HepG2 (cell line): Measurements from ENCODE around the gene ZNF814. TPM values are rescaled to one million over a fixed set of nuclear protein-coding genes. Genes with fewer than 3 reads are reported as not detected.
A peak's percentile ranks its signal among the peaks of the same experiment; 100 is the strongest.

ENCODE experiments used
- ATAC-seq: fragments of 200-7000 bp; cut with Tn5 transposase; 3 replicates; pipeline ENCODE4 v1.9.1; 2020; ENCODE audit warnings: mild to moderate bottlenecking, moderate library complexity
- BruUV-seq: library from RNA; stranded (reverse); fragments of 400-500 nt; replicated peaks from 2 replicates; lab custom pipeline; 2021; lab: Mats Ljungman, UMichigan
- CTCF ChIA-PET: fragments of 300-600 bp; formaldehyde crosslinking; extraction: SDS; loops from one replicate; lab custom pipeline; 2021; ENCODE audit warnings: low total read pairs, inconsistent platforms, low intra/inter-chr PET ratio; lab: Yijun Ruan, JAX
- POLR2A ChIA-PET: fragments of 350-600 bp; sonication (Branson Sonifier 250); formaldehyde crosslinking; loops from one replicate; lab custom pipeline; 2020; ENCODE audit warnings: antibody characterized with exemption, inconsistent platforms; lab: Yijun Ruan, JAX
- DNase-seq: peaks from one replicate; pipeline ENCODE4 v3.0.0-alpha.2; 2015; ENCODE audit warnings: low spot score
- FAIRE-seq: peaks from 3 replicates; lab custom pipeline; 2011; peaks lifted over from hg19 to GRCh38; lab: Jason Lieb, UNC
- H2AFZ ChIP-seq: one replicate; pipeline ENCODE4 v1.6.1; 2011; ENCODE audit warnings: low read length, inconsistent platforms
- H3K27ac ChIP-seq: fragments of 300-600 bp; 3 replicates; pipeline ENCODE4 v1.8.0; 2011; ENCODE audit warnings: mixed run types, mild to moderate bottlenecking, mixed read lengths, low read length, inconsistent platforms; ENCODE audit not compliant: insufficient read depth; ENCODE audit errors: extremely low read length
- H3K27me3 ChIP-seq, 2 experiments: fragments of 200-600 bp in 1 of 2; 2 replicates in 1 of 2; 3 replicates in 1 of 2; pipeline versions ENCODE4 v1.6.0 to v1.8.0; 2011; ENCODE audit warnings: low read length in 2 of 2, mild to moderate bottlenecking in 2 of 2, moderate library complexity in 2 of 2, inconsistent platforms in 1 of 2; ENCODE audit not compliant: insufficient read depth in 2 of 2, control insufficient read depth in 1 of 2
- H3K36me3 ChIP-seq, 2 experiments: fragments of 200-600 bp in 1 of 2; replicated peaks in 1 of 2; 2 replicates in 1 of 2; 3 replicates in 1 of 2; pipeline versions ENCODE4 v1.5.1 to v1.8.0; 2011; ENCODE audit warnings: low read length in 2 of 2, inconsistent platforms in 1 of 2; ENCODE audit not compliant: insufficient read depth in 2 of 2, control insufficient read depth in 1 of 2
- H3K4me1 ChIP-seq: 2 replicates; pipeline ENCODE4 v1.5.1; 2012; ENCODE audit warnings: low read length, inconsistent platforms; ENCODE audit not compliant: insufficient read depth
- H3K4me2 ChIP-seq: 2 replicates; pipeline ENCODE4 v1.6.0; 2011; ENCODE audit warnings: low read depth, low read length, inconsistent platforms
- H3K4me3 ChIP-seq, 3 experiments: fragments of 200-600 bp in 1 of 3; sonication (generic), shearing (Covaris generic) in 1 of 3; replicated peaks in 1 of 3; 2 replicates each; pipeline ENCODE4 v1.5.1; 2011 to 2016; ENCODE audit warnings: low read length in 3 of 3, inconsistent platforms in 2 of 3, low read depth in 2 of 3, mild to moderate bottlenecking in 2 of 3, control low read depth in 1 of 3, mixed read lengths in 1 of 3; ENCODE audit not compliant: insufficient read depth in 1 of 3
- H3K79me2 ChIP-seq: one replicate; pipeline ENCODE4 v1.6.1; 2011; ENCODE audit warnings: low read length, inconsistent platforms; ENCODE audit not compliant: insufficient read depth
- H3K9ac ChIP-seq: 2 replicates; pipeline ENCODE4 v1.6.0; 2011; ENCODE audit warnings: mild to moderate bottlenecking, low read depth, low read length, inconsistent platforms; ENCODE audit not compliant: insufficient read depth
- H3K9me3 ChIP-seq: 2 replicates; pipeline ENCODE4 v1.5.1; 2012; ENCODE audit warnings: mild to moderate bottlenecking, low read length
- H4K20me1 ChIP-seq: 2 replicates; pipeline ENCODE4 v1.6.0; 2011; ENCODE audit warnings: inconsistent platforms, mild to moderate bottlenecking, low read length, moderate library complexity; ENCODE audit not compliant: insufficient read depth
- ATM ChIP-seq: fragments of 450-650 bp; IDR thresholded peaks from 2 replicates; pipeline ENCODE4 v1.7.1; 2017; ENCODE audit warnings: mild to moderate bottlenecking, borderline replicate concordance
- DRAP1 ChIP-seq: IDR thresholded peaks from 2 replicates; pipeline ENCODE4 v1.6.1; 2016; ENCODE audit warnings: missing genetic modification reagents, missing compliant biosample characterization
- FIP1L1 ChIP-seq: fragments of 200-400 bp; formaldehyde crosslinking; IDR thresholded peaks from 2 replicates; pipeline ENCODE4 v1.6.1; 2018; ENCODE audit warnings: low read depth, mild to moderate bottlenecking, low read length, moderate library complexity, borderline replicate concordance; ENCODE audit not compliant: insufficient read depth
- FOXO4 ChIP-seq: sonication (generic); formaldehyde crosslinking; conservative IDR thresholded peaks from 2 replicates; pipeline ENCODE4 v1.8.1; 2023; ENCODE audit warnings: missing genetic modification reagents
- HNRNPL ChIP-seq: fragments of 200-400 bp; formaldehyde crosslinking; IDR thresholded peaks from 2 replicates; pipeline ENCODE4 v1.6.1; 2017; ENCODE audit warnings: mild to moderate bottlenecking, low read depth, low read length
- KLF12 ChIP-seq: sonication (generic); formaldehyde crosslinking; IDR thresholded peaks from 2 replicates; pipeline ENCODE4 v1.4.0; 2020; ENCODE audit warnings: missing genetic modification reagents, borderline replicate concordance
- MZF1 ChIP-seq: sonication (generic); formaldehyde crosslinking; IDR thresholded peaks from 2 replicates; pipeline ENCODE4 v1.8.1; 2023; ENCODE audit warnings: mild to moderate bottlenecking, missing genetic modification reagents, borderline replicate concordance
- NCOA2 ChIP-seq: sonication (generic); formaldehyde crosslinking; IDR thresholded peaks from 2 replicates; pipeline ENCODE4 v1.8.0; 2022; ENCODE audit warnings: inconsistent platforms
- PAXIP1 ChIP-seq: sonication (generic); formaldehyde crosslinking; conservative IDR thresholded peaks from 2 replicates; pipeline ENCODE4 v1.4.0; 2020; ENCODE audit warnings: mild to moderate bottlenecking, missing genetic modification reagents, moderate library complexity
- ZNF17 ChIP-seq: sonication (generic); formaldehyde crosslinking; IDR thresholded peaks from 2 replicates; pipeline ENCODE4 v1.5.0; 2020; ENCODE audit warnings: mild to moderate bottlenecking, missing genetic modification reagents
- ZNF383 ChIP-seq: sonication (generic); formaldehyde crosslinking; IDR thresholded peaks from 2 replicates; pipeline ENCODE4 v1.4.0; 2020; ENCODE audit warnings: missing genetic modification reagents, mild to moderate bottlenecking, borderline replicate concordance
- ZNF530 ChIP-seq: sonication (generic); formaldehyde crosslinking; IDR thresholded peaks from 2 replicates; pipeline ENCODE4 v1.5.0; 2020; ENCODE audit warnings: low read depth, mild to moderate bottlenecking, missing genetic modification reagents
- ZNF569 ChIP-seq: sonication (generic); formaldehyde crosslinking; IDR thresholded peaks from 2 replicates; pipeline ENCODE4 v1.5.0; 2020; ENCODE audit warnings: mild to moderate bottlenecking, missing genetic modification reagents, moderate library complexity, borderline replicate concordance
- ZNF740 ChIP-seq: sonication (generic); formaldehyde crosslinking; IDR thresholded peaks from 2 replicates; pipeline ENCODE4 v1.4.0; 2020; ENCODE audit warnings: missing genetic modification reagents
- ZNF777 ChIP-seq: sonication (generic); formaldehyde crosslinking; IDR thresholded peaks from 2 replicates; pipeline ENCODE4 v1.4.0; 2020; ENCODE audit warnings: missing genetic modification reagents
- ZNF788 ChIP-seq: sonication (generic); formaldehyde crosslinking; IDR thresholded peaks from 2 replicates; pipeline ENCODE4 v1.5.0; 2020; ENCODE audit warnings: mild to moderate bottlenecking, missing genetic modification reagents, borderline replicate concordance
- WGBS: methylation state at CpG from one replicate; pipeline ENCODE4 v1.1.6; 2017; ENCODE audit warnings: low lambda C conversion rate; 5-methylcytosine and 5-hydroxymethylcytosine counted together
- in situ Hi-C: cut with HindIII; loops from 2 replicates; pipeline ENCODE4 v1.10.0; 2017; ENCODE audit warnings: low pct_unique_long_range_greater_than_20kb; ENCODE audit not compliant: extremely low pct_ligation_motif_present
- intact Hi-C: fragments of 100-400 bp; cut with micrococcal nuclease; formaldehyde crosslinking; loops from one replicate; pipeline ENCODE4 v1.10.0; 2022; ENCODE audit not compliant: unreplicated experiment
- polyA plus RNA-seq, 8 experiments: library from polyadenylated mRNA; depleted of rRNA in 3 of 8; stranded (reverse) in 7 of 8; unstranded in 1 of 8; fragments of >200 nt; fragmentation: Illumina TruSeq in 4 of 8; extraction: Trizol in 4 of 8; gene quantifications; 2 replicates each; pipeline versions ENCODE4 v1.2.1 to v1.2.3, GENCODE V29; 2011 to 2016; ENCODE audit warnings: low read depth in 4 of 8, missing spikeins in 1 of 8, mixed read lengths in 1 of 8; ENCODE audit not compliant: insufficient read depth in 1 of 8
- total RNA-seq, 5 experiments: library from RNA; depleted of rRNA; stranded (reverse); fragments of >200 nt; fragmentation: Illumina TruSeq; extraction: Trizol; gene quantifications; 2 replicates each; pipeline ENCODE4 v1.2.3, GENCODE V29; 2016; ENCODE audit warnings: low read depth in 1 of 5

The ZNF814 gene
- total and polyA plus RNA-seq, 2 of the 13 experiments (the other 11 are each of a cell fraction or from before 2014, with no cell fraction given): 2.5 to 3.4 TPM

- Histone ChIP-seq H3K4me2 (peak overlapping the region; percentile 88), H3K79me2 (peaks cover 20% of the 10 kb centered on the region), H3K27me3 (no peaks in the 10 kb centered on the region; a peak in 1 of 5 replicates), H3K36me3 (peaks cover 3 to 9% of the 10 kb centered on the region in 2 experiments; a peak in 4 of 5 replicates), H3K4me3 (peak overlapping the region; percentile 87 to 99 (median 91)), H3K27ac (peak overlapping the region; percentile 92), H4K20me1 (peaks cover 3% of the 10 kb centered on the region; the same call in 1 of the 2 replicates), H3K4me1 (peaks cover 65% of the 10 kb centered on the region), H3K9me3 (no peaks in the 10 kb centered on the region), H3K9ac (peak overlapping the region; percentile 92), H2AFZ (no peak overlapping the region)
- in situ Hi-C loops (no loop called here), intact Hi-C loops (no loop called here)
- DNase-seq: peak; percentile 12
- CTCF ChIA-PET: no interaction called here
- FAIRE-seq: no peak
- POLR2A ChIA-PET: interaction anchor here (0.6 to 1.7 kb wide), 3 partner anchors 10 to 379 kb away, joined by 3 to 5 read pairs (median 3); partner anchors contain the start of genes ZNF551 and ZNF749
- BruUV-seq: TSS peak; percentile 72
- 6% methylated on average over 13 of the region's 13 CpGs for WGBS
- peak; percentile 9 for ATAC-seq
- TF ChIP-seq FOXO4 (CRISPR knock-in tag): 0 out of 2 replicates have a peak, but pooled peaks have one; percentile 51
- TF ChIP-seq ZNF788 (CRISPR knock-in tag): no peak
- TF ChIP-seq MZF1 (CRISPR knock-in tag): 0 out of 2 replicates have a peak, but pooled peaks have one; percentile 28
- no peak for TF ChIP-seq HNRNPL
- TF ChIP-seq PAXIP1 (CRISPR knock-in tag): peak; percentile 4; the same call in 1 of the 2 replicates
- no peak for TF ChIP-seq ZNF740 (CRISPR knock-in tag)
- no peak for TF ChIP-seq DRAP1 (CRISPR knock-in tag)
- TF ChIP-seq ZNF383: no peak
- TF ChIP-seq ZNF777: 0 out of 2 replicates have a peak, but pooled peaks have one; percentile 15
- TF ChIP-seq ZNF530 (CRISPR knock-in tag): no peak
- no peak for TF ChIP-seq ZNF17 (CRISPR knock-in tag)
- no peak for TF ChIP-seq FIP1L1
- no peak for TF ChIP-seq ZNF569
- TF ChIP-seq ATM: no peak
- TF ChIP-seq NCOA2 (CRISPR knock-in tag): no peak
- no peak for TF ChIP-seq KLF12 (CRISPR knock-in tag)
These were observed 74.8 kb downstream of the ZNF814 start for GRCh38 chr19:57813919-57814504.
